DMS79 (cell line): ENCODE measurements around the gene CSNK1E.
A peak's percentile ranks its signal among the peaks of the same experiment; 100 is the strongest.

ENCODE experiments used
- DNase-seq: peaks from one replicate; lab custom pipeline; 2025; lab: John Stamatoyannopoulos, UW

CSNK1E gene

DNA sequence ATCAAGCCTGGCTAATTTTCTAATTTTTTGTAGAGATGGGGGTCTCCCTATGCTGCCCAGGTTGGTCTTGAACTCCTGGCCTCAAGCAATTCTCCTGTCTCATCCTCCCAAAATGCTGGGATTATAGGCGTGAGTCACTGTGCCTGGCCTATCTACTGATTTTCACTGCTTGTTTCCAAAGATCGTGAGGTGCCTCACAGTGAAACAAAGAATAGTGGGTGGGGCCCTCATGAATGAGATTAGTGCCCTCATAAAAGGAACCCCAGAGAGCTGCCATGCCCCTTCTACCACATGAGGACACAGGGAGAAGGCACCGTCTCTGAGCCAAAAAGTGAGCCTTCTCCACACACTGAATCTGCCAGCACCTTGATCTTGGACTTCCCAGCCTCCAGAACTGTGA, 67.9 kb downstream of the CSNK1E start:
- no peak for DNase-seq

DNA sequence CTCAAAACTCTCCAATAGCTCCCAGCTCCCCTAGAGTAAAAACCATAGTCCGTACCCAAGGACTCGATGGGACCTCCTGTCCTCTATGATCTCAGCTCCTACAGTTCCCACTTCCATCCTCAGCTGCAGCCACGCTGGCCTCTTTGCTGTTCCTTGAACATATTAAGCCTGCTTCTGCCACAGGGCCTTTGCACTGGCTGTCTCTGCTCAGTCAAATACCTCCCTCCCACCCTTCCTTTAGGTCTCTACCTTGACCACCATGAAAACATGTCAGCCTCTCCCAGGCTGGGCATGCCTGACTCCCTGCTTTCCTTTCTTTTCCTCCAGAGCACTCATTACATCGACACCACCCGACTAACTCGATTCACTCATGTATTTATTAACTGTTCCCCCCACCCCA, 69.0 kb downstream of the CSNK1E start:
- DNase-seq: no peak

- no peak for DNase-seq
Observed at GRCh38 chr22:38247713-38248112, 69.5 kb downstream of the CSNK1E start.

DNA sequence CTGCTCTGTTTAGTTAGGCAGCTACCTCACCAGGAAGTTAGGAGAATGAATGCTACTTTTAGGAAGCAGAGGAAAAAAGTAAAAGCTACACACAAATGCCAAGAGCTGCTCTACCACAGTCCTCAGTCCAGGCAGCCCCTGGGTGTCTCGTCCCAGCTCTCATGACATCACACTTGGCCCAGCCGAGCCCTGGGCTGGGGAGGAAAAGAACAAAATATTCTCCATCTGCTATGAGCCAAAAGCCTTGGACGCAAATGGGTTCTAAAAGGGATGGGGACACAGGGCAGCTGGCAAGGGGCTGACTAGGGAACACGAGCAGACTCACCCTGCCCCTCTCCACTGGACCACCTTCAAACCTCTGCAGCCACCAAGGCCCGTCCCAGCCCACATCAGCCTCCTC, 70.5 kb downstream of the CSNK1E start:
- no peak for DNase-seq

- DNase-seq: no peak
Observed at GRCh38 chr22:38246046-38246658, 71.1 kb downstream of the CSNK1E start.

DNA sequence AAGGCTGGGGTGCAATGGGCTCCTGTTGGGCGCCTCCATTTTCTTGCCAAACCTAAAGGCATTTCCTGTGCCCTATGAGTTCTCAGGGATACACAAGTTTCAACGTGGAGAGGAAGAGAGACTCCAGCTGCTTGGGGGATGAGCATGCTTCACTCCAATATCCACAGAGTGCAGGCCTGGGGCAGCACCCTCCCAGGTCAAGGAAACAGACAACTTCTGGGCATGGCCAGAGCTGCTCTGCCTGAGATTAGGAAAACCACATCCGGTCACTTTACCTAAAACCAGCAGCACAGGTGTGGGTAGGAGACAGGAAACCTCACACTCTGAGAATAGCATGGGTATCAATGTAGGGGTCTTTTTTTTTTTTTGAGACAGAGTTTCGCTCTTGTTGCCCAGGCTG, 73.1 kb downstream of the CSNK1E start:
- no peak for DNase-seq

DNA sequence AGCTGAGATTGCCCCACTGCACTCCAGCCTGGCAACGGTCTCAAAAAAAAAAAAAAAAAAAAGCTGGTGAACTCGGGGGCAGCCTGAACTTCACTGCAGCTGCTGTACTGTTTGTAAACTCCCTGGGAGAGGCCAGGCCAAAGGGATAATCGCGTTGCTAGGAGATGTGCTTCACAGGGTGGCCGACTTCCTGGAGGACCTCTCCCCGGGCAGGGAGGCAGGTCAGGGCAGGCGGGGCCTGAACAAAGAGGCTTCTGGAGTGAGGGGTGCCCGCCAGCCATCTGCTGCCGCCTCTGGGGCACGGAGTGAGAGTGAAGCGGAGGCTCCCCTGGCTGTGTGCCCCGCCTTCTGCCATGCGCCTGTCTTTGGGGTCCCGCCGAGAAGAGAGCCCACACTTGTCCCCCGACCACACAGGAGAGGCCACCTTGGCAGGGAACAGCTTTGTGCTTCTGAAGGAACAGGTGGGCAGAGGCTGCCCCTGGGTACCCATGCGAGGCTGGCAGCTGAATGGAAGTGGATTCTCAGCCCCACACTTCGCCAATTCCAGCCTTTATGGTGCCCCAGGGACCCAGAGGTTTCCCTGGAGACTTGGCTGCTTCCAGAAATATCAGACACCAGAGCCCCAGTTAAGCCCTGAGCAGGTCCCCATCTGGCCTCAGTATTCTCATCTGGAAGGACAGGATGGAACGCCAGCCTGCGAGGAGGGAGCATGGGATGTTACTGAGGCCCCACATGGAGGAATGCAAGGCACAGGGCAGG, 74.0 kb downstream of the CSNK1E start:
- peak; percentile 81 for DNase-seq

DNA sequence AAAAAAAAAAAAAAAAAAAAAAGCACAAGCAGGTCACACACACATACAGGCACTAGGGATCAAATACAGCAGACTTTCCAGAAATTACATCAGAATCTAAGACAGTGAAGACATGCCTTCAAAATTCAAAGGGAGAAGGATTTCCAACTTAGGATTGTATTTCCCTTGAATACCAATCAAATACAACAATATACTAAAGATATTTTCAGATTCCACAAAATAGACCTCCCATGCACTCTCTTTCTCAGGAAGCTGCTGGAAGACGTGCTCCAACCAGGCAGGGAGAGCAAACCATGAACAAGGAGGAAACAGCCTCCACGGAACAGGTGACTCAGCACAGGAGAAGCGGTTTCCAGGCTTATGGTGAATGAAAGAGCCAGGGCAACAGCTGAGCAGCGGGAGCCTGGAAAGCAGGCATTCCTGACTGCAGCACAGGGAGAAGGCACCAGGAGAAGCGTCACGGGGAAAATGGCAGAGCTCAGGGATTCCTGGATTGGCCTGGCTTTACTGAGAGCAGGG, 76.4 kb downstream of the CSNK1E start:
- no peak for DNase-seq
